Left renal pelvis (tissue), 4 donors: Measurements from ENCODE around the gene LAPTM5. TPM values are rescaled to one million over a fixed set of nuclear protein-coding genes. Genes with fewer than 3 reads are reported as not detected.
A peak's percentile ranks its signal among the peaks of the same experiment; 100 is the strongest.
"Not testable (repeated sequence)": the region's sequence is repeated elsewhere in the genome, so short reads cannot be mapped to it uniquely, and the experiment has no call there.

Experiments used
- DNase-seq, 4 donors: peaks; one replicate each; pipeline ENCODE4 v3.0.0-alpha.2; 2013; ENCODE audit warnings: low read depth in 4 of 4, low spot score in 3 of 4
- polyA plus RNA-seq, 4 donors: library from polyadenylated mRNA; unstranded; fragments of 120-200 nt; gene quantifications; one replicate each; pipeline ENCODE4 v1.2.1, GENCODE V29; 2013; ENCODE audit not compliant: insufficient read length in 4 of 4

Gene LAPTM5
- polyA plus RNA-seq, 4 donors: 15.8 to 33.0 (median 17.0) TPM

DNA sequence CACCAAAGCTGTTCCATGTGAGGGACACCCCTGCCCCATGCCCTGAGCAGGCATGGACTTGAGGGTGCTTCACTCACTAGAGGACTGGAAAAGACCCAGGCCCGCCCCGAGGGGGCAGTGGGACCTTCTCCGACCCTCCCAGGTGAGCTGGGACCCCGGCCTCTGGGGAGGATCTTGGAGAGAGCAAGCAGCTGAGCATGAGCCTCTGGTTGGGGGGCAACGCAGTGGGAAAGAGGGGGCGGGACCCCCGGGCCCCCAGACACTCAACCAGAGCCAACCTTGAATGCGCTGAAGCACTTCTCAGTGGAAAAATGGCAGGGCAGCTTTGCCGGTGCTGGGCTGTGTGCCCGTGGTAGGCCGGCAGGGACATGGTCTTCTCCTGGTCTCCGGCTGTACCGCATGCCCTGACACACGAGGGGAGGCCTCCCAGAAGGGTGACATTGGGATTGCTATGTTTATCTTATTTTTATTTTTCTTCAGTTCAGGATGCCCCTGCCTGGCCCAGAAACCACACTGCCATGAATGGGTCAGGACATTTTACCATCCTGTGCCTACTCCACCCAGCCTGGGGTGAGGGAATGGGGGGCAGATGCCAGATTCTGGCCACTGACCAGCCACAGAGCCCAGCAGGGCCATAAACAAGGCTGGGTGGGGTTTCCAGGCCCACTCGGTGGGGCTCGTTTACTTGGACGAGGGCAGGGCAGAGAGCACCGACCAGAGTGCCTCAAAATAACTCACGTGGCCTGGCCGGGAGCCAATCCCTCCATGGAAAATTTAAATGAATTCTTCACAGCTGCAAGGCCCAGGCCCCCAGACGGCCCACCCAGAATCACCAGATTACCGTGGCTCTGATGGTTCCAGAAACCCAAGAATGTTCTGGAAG lies 17.2 kb upstream of the LAPTM5 start:
- no peak for DNase-seq

DNA sequence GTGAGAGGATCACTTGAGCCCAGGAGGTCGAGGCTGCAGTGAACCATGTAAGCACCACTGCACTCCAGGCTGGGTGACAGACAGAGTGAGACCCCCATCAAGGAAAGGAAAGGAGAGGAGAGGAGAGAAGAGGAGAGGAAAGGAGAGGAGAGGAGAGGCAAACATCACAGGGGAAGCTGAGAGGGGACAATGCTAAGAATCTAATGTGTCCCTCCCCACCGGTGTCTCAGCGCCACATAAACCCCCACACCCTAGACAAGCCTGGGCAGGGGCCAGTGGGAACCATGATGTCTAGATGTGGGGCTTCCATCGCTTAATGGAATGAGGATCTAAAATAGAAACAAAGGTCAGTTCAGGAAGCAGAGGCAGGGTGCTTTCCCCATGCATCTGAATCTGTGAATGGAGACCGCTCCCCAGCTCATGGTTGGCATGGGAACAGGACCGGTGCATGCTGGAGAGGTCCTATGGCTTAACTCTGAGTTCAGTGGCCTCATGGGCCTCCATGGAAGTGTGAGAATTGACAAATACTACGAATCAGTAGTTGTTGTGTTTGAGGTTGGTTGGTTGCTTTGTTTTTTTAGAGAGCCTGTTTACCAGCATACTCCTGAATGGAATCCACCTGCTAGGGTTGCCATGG lies 16.3 kb upstream of the LAPTM5 start:
- DNase-seq: no peak

DNA sequence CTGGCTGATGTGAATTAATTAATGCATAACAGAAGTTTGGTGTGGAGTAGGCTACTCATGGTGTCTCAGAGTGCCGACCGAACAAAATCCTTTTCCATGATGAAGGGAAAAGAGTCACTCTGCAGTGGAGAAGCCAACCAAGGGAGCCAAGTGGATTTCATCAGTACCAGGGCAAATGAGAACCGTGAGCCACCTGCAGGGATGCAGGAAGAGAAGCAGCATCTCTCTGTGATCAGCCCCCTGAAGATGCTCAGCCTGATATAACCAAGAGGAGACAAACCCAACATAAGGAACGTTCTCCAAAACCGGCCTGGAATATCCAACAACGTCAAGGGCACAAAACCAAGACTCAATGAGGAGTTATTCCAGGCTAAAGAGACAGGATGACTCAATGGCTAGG lies 13.4 kb upstream of the LAPTM5 start:
- no peak for DNase-seq

DNA sequence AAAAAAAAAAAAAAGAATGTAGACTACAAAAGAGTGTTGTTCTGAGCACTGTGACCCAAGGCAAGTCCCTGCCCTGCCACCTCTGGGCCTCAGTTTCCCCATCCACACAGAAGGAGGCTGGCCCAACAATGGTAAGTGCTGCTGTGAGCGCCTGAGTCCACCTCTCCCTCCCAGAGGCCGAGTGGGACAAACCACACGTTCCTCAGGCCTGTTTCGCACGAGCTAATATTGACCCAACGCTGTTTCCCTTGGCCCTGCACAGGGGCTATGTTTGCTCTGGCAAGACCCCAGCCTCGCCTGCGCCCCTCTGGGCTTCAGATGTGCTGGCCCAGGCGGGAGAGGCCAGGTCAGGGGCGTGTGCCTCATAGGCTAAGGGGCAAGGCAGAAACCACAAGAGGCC lies 12.6 kb upstream of the LAPTM5 start:
- DNase-seq: no peak

DNA sequence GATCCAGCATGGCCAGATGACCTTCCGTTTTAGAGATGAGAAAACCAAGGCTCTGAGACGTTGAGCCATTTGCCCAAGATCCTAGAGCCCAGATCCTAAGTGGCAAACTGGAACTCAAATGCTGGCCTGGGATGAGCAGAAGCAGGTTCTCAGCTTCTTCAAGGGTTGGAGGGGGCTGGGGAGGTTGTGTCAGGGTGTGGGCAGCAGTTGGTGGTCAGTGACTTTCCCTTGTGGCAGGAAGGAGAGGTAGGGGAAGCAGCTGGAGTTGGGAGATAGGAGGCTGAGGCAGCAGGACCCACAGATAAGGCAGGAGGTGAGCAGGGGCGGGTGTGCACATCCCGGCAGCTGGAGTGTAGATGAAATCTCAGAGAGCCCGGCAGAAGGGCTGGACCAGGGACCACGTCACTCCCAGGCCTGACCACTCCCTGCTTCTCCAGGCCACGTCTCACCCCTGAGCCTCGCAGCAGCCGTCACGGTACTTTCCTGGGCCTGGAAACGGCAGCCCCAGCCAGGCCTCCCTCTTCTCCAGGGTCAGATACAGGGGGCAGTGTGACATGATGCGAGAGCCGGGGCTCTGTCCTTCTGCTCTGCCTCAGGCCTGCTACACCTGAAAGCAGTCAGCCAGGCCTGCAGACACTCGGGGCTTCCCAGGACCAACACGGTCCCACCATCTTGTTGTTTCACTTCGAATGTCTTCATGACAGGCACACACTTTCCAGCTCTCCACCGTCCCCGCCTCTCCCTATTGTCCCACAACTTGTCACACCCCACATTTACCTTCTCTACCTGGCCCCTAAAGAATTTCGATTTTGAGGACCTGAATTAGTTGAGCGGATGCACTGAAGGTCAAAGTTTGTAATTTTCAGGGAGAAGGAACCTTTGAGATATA lies 11.5 kb upstream of the LAPTM5 start:
- DNase-seq: no peak

DNA sequence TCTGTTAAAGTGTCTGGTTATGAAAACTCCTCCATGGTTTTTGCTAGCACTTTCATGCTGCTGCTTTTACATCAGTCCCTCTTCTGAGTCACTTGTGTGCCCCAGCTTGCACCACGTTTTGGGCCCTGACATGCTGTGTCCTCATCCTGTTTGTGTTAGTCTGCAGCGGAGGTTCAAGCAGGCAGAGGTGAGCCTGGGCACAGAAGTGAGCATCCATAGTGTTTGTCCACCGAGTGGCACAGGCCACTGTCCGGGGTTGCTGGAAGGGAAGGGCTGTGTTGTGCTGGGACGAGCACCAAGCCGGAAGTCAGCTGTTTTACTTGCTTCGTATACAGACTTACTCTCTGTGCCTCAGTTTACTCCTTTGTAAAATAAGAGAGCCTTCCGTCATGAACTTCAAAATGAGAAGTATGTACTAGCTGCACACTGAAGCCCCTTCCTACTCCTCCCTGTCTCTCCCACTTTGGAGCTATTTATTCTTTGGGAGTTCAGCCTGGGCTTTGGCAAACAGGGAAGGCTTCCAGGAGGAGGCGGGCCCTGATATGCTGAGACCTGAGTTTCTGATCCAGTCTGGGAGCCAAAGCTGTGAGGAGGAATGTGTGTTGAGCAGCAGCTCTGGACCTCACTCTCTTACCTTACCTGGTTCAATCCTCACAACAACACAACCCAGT lies 10.7 kb upstream of the LAPTM5 start:
- no peak for DNase-seq

DNA sequence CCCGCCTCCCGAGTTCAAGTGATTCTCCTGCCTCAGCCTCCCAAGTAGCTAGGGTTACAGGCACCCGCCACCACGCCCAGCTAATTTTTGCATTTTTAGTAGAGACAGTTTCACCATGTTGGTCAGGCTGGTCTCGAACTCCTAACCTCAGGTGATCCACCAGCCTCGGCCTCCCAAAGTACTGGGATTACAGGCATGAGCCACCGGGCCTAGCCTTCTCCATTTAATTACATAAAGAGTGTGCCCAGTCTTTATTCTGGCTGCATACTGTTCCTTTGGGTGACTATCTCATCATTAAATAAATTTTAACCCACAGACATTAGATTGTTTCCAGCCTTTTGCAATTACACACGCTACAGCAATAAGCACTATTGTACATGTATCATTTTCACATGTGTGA lies 9.4 kb upstream of the LAPTM5 start:
- DNase-seq: not testable (repeated sequence)

DNA sequence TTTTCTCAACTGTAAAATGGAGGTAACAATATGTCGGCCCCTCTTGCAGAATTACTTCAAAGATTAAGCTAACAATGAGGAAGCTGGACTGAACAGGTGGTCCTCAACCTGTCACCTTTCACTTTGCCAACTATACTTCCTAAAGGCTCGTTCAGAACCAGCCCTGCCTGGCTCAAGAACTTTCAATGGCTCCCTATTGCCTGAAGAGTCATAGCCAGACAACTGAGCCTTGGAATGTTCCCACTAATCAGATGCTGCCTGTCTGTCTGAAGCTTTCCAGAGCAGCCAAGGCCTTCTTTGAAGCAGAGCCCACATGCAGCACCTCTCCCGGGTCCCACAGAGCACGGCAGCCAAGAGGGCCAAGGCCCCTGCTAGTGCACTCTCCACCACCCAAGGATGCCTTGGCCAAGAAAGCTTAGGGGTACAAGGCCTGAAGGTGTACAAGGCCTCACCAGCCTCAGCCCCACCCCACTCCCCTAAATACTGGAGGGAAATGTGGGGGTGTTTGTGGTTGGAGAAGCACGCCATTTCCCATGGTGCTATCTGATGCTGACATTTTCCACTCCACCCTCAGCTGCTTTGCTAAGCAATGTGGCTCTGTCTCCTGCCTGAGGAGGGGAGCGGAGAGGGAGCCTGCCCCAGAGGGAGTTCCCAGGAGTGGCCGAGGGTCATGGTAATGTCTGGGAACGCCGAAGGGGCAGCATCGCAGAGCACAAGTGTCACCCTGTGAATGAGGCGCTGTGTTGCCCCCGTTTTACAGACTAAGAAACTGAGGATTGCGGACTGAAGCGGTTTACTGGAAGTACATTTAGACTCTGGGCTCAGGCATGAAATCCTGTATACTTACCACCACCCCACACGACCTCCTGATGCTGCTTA lies 8.2 kb upstream of the LAPTM5 start:
- DNase-seq: no peak

DNA sequence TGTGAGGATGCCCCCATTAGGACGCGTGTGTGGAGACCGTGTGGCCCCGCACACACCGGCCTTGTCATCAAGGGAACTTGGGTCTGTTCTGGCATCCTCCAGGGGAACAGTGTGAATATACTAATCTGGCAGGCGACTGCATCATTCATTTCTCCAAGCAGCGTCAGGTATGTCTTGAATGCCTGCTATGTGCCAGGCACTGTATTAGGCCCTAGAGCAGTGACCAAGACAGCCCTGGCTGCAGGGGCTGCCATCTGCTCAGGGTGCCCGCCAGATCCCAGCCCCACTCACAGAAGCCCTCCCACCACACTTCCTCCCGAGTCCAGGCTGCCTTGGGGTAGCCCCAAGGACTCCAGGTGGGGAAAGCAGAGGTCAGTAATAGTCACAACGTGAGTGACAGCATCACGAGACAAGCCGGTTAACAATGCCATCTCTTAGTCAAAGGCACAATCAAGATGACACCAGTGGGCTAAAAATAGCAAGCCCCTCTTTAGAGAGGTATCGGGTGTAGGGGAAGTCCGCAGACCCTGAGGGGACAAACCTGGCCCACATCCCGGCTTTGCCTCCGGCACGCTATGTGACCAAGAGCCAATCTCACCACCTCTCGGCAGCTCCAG lies 7.5 kb upstream of the LAPTM5 start:
- no peak for DNase-seq

DNA sequence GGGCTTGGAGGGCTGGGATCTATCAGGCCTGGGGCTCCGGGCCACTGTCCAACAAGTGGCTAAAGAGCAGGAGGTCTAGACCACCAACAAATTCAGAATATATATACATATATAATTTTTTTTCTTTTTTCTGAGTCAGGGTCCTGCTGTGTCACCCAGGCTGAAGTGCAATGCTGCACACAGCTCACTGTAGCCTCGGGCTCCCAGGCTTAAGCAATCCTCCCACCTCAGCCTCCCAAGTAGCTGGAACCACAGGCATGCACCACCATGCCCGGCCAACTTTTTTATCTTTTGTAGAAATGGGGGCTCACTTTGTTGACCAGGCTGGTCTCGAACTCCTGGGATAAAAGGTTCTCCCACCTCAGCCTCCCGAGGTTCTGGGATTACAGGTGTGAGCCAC lies 6.8 kb upstream of the LAPTM5 start:
- no peak for DNase-seq

DNA sequence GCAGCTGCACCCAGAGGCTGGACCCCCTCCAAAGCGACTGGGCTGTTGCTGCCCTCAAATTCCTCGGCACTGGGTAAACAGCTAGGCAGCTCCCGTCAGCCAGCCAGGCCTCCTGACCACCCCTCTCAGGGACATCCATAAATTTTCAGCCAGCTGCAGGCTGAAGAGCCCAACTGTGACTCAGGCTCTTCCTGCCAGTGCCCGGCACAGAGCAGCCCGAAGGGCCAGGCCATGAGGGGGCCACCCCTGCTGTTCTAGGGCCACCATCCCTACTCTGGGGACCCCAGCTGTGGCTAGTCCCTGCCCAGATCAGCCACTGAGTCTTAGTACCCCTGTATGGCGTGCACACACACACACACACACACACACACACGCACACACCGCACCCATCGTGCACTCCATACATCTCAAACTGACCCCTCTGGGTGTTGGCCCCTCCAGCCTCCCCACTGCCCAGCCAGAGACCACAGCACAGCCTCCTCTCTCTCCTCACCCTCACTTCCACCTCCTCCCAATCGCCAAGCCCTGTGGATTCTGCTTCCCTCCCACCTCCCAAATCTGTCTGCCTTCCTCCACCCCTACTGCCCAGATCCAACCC lies 6.2 kb upstream of the LAPTM5 start:
- peak in 1 of 4 donors; percentile 42 for DNase-seq

DNA sequence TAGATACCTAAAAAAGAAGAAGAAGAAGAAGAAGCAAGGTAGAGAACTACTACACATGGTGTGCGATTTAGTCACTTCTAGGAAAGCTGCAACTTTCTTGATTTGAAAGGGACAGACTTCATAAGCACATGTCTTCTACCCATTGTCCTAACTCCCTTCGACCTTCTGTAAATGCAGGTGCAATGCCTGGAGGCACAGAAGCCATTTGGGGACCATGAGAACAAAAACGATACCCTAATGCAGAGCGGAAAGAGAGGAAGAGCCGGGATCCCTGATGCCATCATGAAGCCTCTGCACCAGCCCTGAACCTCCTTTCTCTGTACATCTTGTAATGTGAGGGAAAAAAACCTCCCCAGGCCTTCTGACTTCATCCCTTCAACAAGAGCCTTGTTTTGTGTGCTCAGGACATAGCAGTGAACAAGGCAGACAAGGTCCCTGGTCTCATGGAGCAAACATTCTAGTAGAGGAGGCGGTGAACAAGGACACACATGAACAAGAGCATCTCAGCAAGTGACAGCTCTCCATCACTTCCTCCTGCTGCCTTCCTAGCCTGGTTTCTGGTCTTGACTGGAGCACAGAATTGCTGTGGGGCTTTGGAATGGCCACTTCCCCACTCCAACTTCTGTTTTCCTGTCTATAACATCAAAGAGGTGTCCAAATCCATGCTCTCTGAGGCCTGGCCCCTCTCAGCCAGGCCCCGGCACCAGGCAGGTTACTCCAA lies 5.5 kb upstream of the LAPTM5 start:
- DNase-seq: no peak

DNA sequence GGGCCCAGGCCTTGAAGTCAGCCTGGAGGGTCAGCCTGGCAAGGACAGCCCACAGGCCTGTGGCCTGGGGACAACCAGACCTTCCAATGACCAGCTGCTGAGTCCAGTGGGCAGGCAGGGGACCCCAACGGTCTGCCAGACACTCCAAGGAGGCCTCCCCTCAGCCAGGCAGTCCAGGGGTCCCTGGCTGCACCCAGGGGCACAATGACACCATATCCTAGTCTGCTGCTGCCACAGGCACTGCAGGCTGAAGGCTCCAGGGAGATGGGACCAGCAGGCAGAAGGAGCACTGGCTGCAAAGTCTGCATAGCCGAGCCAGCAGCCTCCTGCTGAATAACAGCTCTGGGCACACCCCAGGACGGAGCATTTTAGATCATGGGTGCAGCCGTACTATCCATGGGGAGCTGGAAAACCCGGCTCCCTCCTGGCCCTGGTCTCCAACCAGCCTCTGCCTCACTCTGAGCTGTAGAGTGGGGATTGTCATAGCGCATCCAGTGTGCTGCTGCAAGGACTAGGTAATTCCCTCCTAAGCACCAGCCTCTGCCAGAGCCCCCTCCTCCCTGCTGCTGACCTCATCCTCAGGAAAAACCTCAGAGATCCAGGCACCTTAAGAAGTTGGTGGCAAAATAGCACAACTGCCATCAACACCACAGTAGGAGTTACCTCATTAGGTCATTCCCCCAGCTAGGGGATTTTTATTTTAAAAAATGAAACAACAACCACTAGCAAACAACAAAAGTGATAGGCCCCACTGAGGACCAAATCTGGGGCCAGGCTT lies 4.8 kb upstream of the LAPTM5 start:
- DNase-seq: no peak

DNA sequence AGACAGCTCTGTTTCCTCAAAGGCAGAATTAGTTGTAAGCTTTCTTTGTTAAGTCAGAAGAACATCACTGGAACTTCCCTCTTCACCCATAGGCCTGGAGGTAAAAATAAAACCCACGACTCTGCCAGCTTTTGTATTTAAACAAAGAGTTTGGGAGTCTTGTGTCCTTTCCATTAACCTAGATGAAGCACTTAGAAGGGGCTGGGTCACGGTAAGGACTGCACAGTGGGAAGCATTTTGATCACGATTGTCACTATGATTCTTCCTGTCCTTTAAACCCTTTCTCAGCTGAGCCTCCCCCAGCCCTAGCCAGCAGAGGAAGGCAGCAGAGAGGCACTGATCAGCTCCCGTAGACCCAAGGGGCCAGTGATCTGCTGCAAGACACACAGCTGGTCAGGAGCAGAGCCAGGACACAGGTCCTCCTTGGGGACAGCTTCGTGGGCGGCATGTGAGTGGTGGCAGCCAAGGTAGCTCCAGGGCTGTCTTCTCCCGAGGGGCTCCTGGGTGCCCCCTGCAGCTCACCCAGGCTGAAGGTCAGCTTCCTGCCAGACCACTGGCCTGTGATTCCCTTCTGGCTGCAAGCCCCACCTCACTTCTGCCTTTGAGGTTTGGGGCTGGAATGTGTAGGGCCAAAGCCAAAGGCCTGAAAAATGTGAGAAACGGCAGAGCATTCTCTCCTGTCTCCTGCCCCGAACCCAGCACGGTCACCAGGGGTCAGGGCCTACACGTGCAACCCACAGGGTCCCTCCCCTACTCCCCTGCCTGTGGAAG lies 4.0 kb upstream of the LAPTM5 start:
- DNase-seq: no peak

DNA sequence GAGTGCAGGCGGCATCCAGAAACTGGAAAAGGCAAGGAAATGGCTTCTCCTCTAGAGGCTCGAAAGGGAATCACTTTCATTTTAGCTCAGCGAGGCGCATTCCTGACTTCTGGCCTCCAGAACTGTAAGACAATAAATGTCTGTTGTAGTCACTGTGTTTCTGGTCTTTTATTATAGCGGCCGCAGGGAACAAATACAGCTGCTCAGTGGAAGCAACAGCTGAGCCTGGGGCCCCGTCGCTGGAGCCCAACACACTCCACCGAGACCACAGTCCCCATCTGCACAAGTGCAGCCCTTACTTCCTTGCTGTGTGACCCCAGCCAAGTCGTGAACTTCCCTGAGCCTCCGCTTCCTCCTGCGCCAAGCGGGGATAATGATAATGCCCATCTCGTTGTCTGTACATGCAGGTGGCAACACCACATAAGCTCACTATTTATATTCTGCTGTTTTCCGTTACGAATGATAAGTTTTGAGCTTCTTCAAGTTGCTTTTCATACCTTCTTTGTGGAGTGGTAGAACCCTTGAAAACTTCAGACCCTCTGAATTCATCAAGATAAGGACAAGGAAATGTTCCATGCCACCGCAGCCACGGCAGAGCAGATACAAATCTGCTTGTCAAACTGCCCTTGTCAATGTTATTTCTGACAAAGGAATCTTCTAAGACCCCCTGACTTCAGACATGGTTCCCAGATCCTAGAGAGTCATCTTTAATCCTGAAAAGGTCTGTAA lies 3.2 kb upstream of the LAPTM5 start:
- no peak for DNase-seq

DNA sequence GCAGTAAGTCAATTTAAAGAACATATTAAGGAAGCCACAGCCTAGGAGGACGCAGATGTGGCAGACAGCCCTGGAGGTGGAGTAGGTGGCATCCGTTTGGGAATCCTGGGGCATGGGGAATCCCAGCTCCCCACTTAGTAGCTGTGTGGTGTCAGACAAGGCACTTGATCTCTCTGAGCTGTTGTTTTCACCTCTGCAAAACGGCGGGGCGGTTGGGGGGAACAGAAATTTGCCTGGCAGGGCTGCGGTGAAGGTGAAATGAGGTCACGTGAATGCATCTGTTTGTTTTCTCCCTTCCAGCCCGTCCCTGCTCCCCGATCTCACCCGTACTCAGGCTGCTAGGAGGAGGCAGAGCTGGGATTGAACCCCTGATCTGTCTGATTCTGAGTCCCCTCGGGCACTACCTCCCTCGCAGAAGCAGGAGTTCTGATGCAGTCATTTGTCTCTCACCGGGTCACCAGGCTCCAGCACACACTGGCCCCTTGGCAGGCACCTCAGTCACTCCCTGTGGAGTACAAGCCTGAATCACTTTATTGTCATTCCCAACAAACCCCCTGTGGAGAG lies 2.2 kb upstream of the LAPTM5 start:
- DNase-seq: no peak
